Measurements from ENCODE around the gene WHRN. TPM values are rescaled to one million over a fixed set of nuclear protein-coding genes. Genes with fewer than 3 reads are reported as not detected.

WHRN gene
- total RNA-seq, 2 experiments from 2014 or later = 0.64 to 1.2 TPM

- Mint-ChIP-seq H3K4me1 (peaks cover 35% of the 10 kb centered on the region), H3K4me3 (no peak overlapping the region), H3K27ac (no peak overlapping the region), H3K36me3 (ENCODE audit: low read depth) (peaks cover 12% of the 10 kb centered on the region), H3K9me3 (no peaks in the 10 kb centered on the region), H3K27me3 (no peaks in the 10 kb centered on the region)
- CTCF ChIA-PET = interaction anchor here (1.3 to 1.5 kb wide), 4 partner anchors 8 to 253 kb away, joined by 4 to 9 read pairs (median 6); no protein-coding TSS in a partner anchor
- POLR2A ChIA-PET = no interaction called here
- DNase-seq = no peak
These were observed 104.5 kb downstream of the WHRN start for GRCh38 chr9:114400772-114401171.

GRCh38 chr9:114400219-114400618 is 105.1 kb downstream of the WHRN start:
- H3K27ac Mint-ChIP-seq = no peak overlapping the region
- CTCF ChIA-PET = interaction anchor here (0.6 to 1.5 kb wide), 5 partner anchors 9 to 507 kb away, joined by 3 to 9 read pairs (median 4); no protein-coding TSS in a partner anchor
- no peaks in the 10 kb centered on the region for H3K27me3 Mint-ChIP-seq
- no peaks in the 10 kb centered on the region for H3K9me3 Mint-ChIP-seq
- H3K4me3 Mint-ChIP-seq = no peak overlapping the region
- peaks cover 36% of the 10 kb centered on the region for H3K4me1 Mint-ChIP-seq
- POLR2A ChIA-PET = no interaction called here
- DNase-seq = no peak
- peaks cover 16% of the 10 kb centered on the region for H3K36me3 Mint-ChIP-seq (ENCODE audit: low read depth)

- H3K27me3 Mint-ChIP-seq = no peaks in the 10 kb centered on the region
- peaks cover 41% of the 10 kb centered on the region for H3K4me1 Mint-ChIP-seq
- no peak for DNase-seq
- ChIA-PET POLR2A (no interaction called here), CTCF (interaction anchor here (1.4 kb wide), 1 partner anchor 254 kb away, joined by 6 read pairs; no protein-coding TSS in a partner anchor)
- peaks cover 24% of the 10 kb centered on the region for H3K36me3 Mint-ChIP-seq (ENCODE audit: low read depth)
- H3K4me3 Mint-ChIP-seq = no peak overlapping the region
- no peak overlapping the region for H3K27ac Mint-ChIP-seq
- no peaks in the 10 kb centered on the region for H3K9me3 Mint-ChIP-seq
These were observed 105.9 kb downstream of the WHRN start for GRCh38 chr9:114399381-114399780.

- peaks cover 30% of the 10 kb centered on the region for H3K36me3 Mint-ChIP-seq (ENCODE audit: low read depth)
- H3K27me3 Mint-ChIP-seq = no peaks in the 10 kb centered on the region
- peaks cover 55% of the 10 kb centered on the region for H3K4me1 Mint-ChIP-seq
- DNase-seq = peak; percentile 98
- peak overlapping the region; percentile 89 for H3K27ac Mint-ChIP-seq
- H3K4me3 Mint-ChIP-seq = peak overlapping the region; percentile 91
- H3K9me3 Mint-ChIP-seq = no peaks in the 10 kb centered on the region
- POLR2A ChIA-PET = interaction anchor here (0.6 to 1.0 kb wide), 4 partner anchors 8 to 26 kb away, joined by 3 to 4 read pairs (median 3); no protein-coding TSS in a partner anchor
- CTCF ChIA-PET = interaction anchor here (1.0 to 4.2 kb wide), 4 partner anchors 9 to 30 kb away, joined by 3 to 45 read pairs (median 3); partner anchors contain the start of gene AKNA
These were observed 107.2 kb downstream of the WHRN start for GRCh38 chr9:114397848-114398605.

- POLR2A ChIA-PET = interaction anchor here (0.6 to 1.0 kb wide), 4 partner anchors 8 to 25 kb away, joined by 3 to 4 read pairs (median 3); no protein-coding TSS in a partner anchor
- peak overlapping the region; percentile 91 for H3K4me3 Mint-ChIP-seq
- H3K27ac Mint-ChIP-seq = peak overlapping the region; percentile 89
These were observed 107.9 kb downstream of the WHRN start for GRCh38 chr9:114397219-114397847.

GRCh38 chr9:114396558-114397218 is 108.6 kb downstream of the WHRN start:
- H3K4me3 Mint-ChIP-seq = peak overlapping the region; percentile 91
- no peak for DNase-seq
- H3K4me1 Mint-ChIP-seq = peaks cover 68% of the 10 kb centered on the region
- peak overlapping the region; percentile 89 for H3K27ac Mint-ChIP-seq
- H3K36me3 Mint-ChIP-seq (ENCODE audit: low read depth) = peaks cover 38% of the 10 kb centered on the region
- ChIA-PET CTCF (interaction anchor here (0.7 to 4.2 kb wide), 5 partner anchors 9 to 1003 kb away, joined by 3 to 45 read pairs (median 4); partner anchors contain the start of gene AKNA), POLR2A (interaction anchor here (0.8 kb wide), 1 partner anchor 10 kb away, joined by 4 read pairs; no protein-coding TSS in a partner anchor)
- H3K9me3 Mint-ChIP-seq = no peaks in the 10 kb centered on the region
- no peaks in the 10 kb centered on the region for H3K27me3 Mint-ChIP-seq

More at GRCh38 chr9:114397219-114397847, 107.9 kb downstream of the WHRN start:
- DNase-seq = no peak
- peaks cover 61% of the 10 kb centered on the region for H3K4me1 Mint-ChIP-seq
- CTCF ChIA-PET = interaction anchor here (1.0 to 4.2 kb wide), 3 partner anchors 11 to 29 kb away, joined by 3 to 45 read pairs (median 3); partner anchors contain the start of gene AKNA
- no peaks in the 10 kb centered on the region for H3K9me3 Mint-ChIP-seq
- peaks cover 36% of the 10 kb centered on the region for H3K36me3 Mint-ChIP-seq (ENCODE audit: low read depth)
- H3K27me3 Mint-ChIP-seq = no peaks in the 10 kb centered on the region

GRCh38 chr9:114395768-114396167 is 109.5 kb downstream of the WHRN start:
- H3K36me3 Mint-ChIP-seq (ENCODE audit: low read depth) = peaks cover 44% of the 10 kb centered on the region
- peaks cover 75% of the 10 kb centered on the region for H3K4me1 Mint-ChIP-seq
- DNase-seq = no peak
- H3K27me3 Mint-ChIP-seq = no peaks in the 10 kb centered on the region
- H3K4me3 Mint-ChIP-seq = peak overlapping the region; percentile 91
- H3K9me3 Mint-ChIP-seq = no peaks in the 10 kb centered on the region
- ChIA-PET POLR2A (interaction anchor here (0.6 kb wide), 1 partner anchor 8 kb away, joined by 9 read pairs; the partner anchor contains the start of gene AKNA), CTCF (interaction anchor here (0.9 to 4.2 kb wide), 6 partner anchors 9 to 258 kb away, joined by 3 to 45 read pairs (median 4); partner anchors contain the start of genes AKNA and WHRN)
- H3K27ac Mint-ChIP-seq = peak overlapping the region; percentile 73

GRCh38 chr9:114395334-114395617 is 110.0 kb downstream of the WHRN start:
- Mint-ChIP-seq H3K9me3 (no peaks in the 10 kb centered on the region), H3K4me3 (peak overlapping the region; percentile 91), H3K27ac (peak overlapping the region; percentile 85), H3K4me1 (peaks cover 80% of the 10 kb centered on the region), H3K27me3 (no peaks in the 10 kb centered on the region), H3K36me3 (ENCODE audit: low read depth) (peaks cover 48% of the 10 kb centered on the region)
- ChIA-PET POLR2A (interaction anchor here (0.6 kb wide), 1 partner anchor 8 kb away, joined by 9 read pairs; the partner anchor contains the start of gene AKNA), CTCF (interaction anchor here (0.9 to 4.2 kb wide), 5 partner anchors 9 to 258 kb away, joined by 3 to 45 read pairs (median 4); partner anchors contain the start of genes AKNA and WHRN)
- no peak for DNase-seq

- POLR2A ChIA-PET = interaction anchor here (0.6 kb wide), 1 partner anchor 7 kb away, joined by 9 read pairs; the partner anchor contains the start of gene AKNA
- H3K4me1 Mint-ChIP-seq = peaks cover 86% of the 10 kb centered on the region
These were observed 110.5 kb downstream of the WHRN start for GRCh38 chr9:114394523-114395333.

GRCh38 chr9:114392749-114393112 is 112.5 kb downstream of the WHRN start:
- Mint-ChIP-seq H3K27ac (peak overlapping the region; percentile 77), H3K4me1 (peaks cover 89% of the 10 kb centered on the region)
- CTCF ChIA-PET = interaction anchor here (0.7 to 1.3 kb wide), 5 partner anchors 9 to 200 kb away, joined by 3 to 5 read pairs (median 3); no protein-coding TSS in a partner anchor

More at GRCh38 chr9:114394523-114395333, 110.5 kb downstream of the WHRN start:
- Mint-ChIP-seq H3K27me3 (no peaks in the 10 kb centered on the region), H3K4me3 (peak overlapping the region; percentile 91), H3K36me3 (ENCODE audit: low read depth) (peaks cover 54% of the 10 kb centered on the region), H3K9me3 (no peaks in the 10 kb centered on the region), H3K27ac (peak overlapping the region; percentile 85)
- DNase-seq = no peak
- CTCF ChIA-PET = interaction anchor here (0.7 to 4.2 kb wide), 7 partner anchors 9 to 259 kb away, joined by 3 to 45 read pairs (median 3); partner anchors contain the start of genes AKNA and WHRN

GRCh38 chr9:114390952-114391351 is 114.3 kb downstream of the WHRN start:
- Mint-ChIP-seq H3K9me3 (no peaks in the 10 kb centered on the region), H3K27me3 (no peaks in the 10 kb centered on the region), H3K27ac (peak overlapping the region; percentile 91), H3K4me1 (peaks cover 72% of the 10 kb centered on the region), H3K4me3 (peak overlapping the region; percentile 99), H3K36me3 (ENCODE audit: low read depth) (peaks cover 73% of the 10 kb centered on the region)
- DNase-seq = no peak
- ChIA-PET POLR2A (no interaction called here), CTCF (interaction anchor here (1.0 to 4.9 kb wide), 7 partner anchors 12 to 262 kb away, joined by 3 to 20 read pairs (median 6); no protein-coding TSS in a partner anchor)

More at GRCh38 chr9:114392749-114393112, 112.5 kb downstream of the WHRN start:
- Mint-ChIP-seq H3K4me3 (no peak overlapping the region), H3K9me3 (no peaks in the 10 kb centered on the region), H3K27me3 (no peaks in the 10 kb centered on the region), H3K36me3 (ENCODE audit: low read depth) (peaks cover 66% of the 10 kb centered on the region)
- POLR2A ChIA-PET = no interaction called here
- no peak for DNase-seq

All from activated CD4-positive, alpha-beta T cell treated with anti-CD3 and anti-CD28 coated beads, Interleukin-2, amount 10 ng/mL, durations not matched to agents 7 days and 5 days (primary cell).